ENCODE data around the gene VPS39.
A peak's percentile ranks its signal among the peaks of the same experiment; 100 is the strongest.
"Not testable (repeated sequence)": the region's sequence is repeated elsewhere in the genome, so short reads cannot be mapped to it uniquely, and the experiment has no call there.

The VPS39 gene

GRCh38 chr15:42207674-42208579 lies at the start of gene VPS39:
Gene VPS39, minus strand, starts transcription at chr15:42208304. Its CDS starts 151 bp downstream, at chr15:42208153.
- peak; percentile 59 to 69 for DNase-seq (ENCODE audit: low read depth in 2 of 2, low spot score in 1 of 2)

- DNase-seq (ENCODE audit: low read depth in 2 of 2, low spot score in 1 of 2), result no peak
Observed at GRCh38 chr15:42253300-42253699, 45.2 kb upstream of the VPS39 start.

- DNase-seq (ENCODE audit: low read depth in 2 of 2, low spot score in 1 of 2), result no peak
Observed at GRCh38 chr15:42240823-42241222, 32.7 kb upstream of the VPS39 start.

GRCh38 chr15:42239528-42240182 lies 31.6 kb upstream of the VPS39 start:
- DNase-seq (ENCODE audit: low read depth in 2 of 2, low spot score in 1 of 2), result no peak

GRCh38 chr15:42233107-42233506 lies 25.0 kb upstream of the VPS39 start:
- DNase-seq (ENCODE audit: low read depth in 2 of 2, low spot score in 1 of 2), result no peak

- no peak for DNase-seq (ENCODE audit: low read depth in 2 of 2, low spot score in 1 of 2)
Observed at GRCh38 chr15:42232606-42233005, 24.5 kb upstream of the VPS39 start.

- no peak for DNase-seq (ENCODE audit: low read depth in 2 of 2, low spot score in 1 of 2)
Observed at GRCh38 chr15:42231088-42231487, 23.0 kb upstream of the VPS39 start.

- not testable (repeated sequence) for DNase-seq (ENCODE audit: low read depth in 2 of 2, low spot score in 1 of 2)
Observed at GRCh38 chr15:42228981-42229380, 20.9 kb upstream of the VPS39 start.

GRCh38 chr15:42228036-42228435 lies 19.9 kb upstream of the VPS39 start:
- no peak for DNase-seq (ENCODE audit: low read depth in 2 of 2, low spot score in 1 of 2)

GRCh38 chr15:42226648-42227047 lies 18.5 kb upstream of the VPS39 start:
- no peak for DNase-seq (ENCODE audit: low read depth in 2 of 2, low spot score in 1 of 2)

GRCh38 chr15:42220216-42220615 lies 12.1 kb upstream of the VPS39 start:
- no peak for DNase-seq (ENCODE audit: low read depth in 2 of 2, low spot score in 1 of 2)

GRCh38 chr15:42218953-42219592 lies 11.0 kb upstream of the VPS39 start:
- no peak for DNase-seq (ENCODE audit: low read depth in 2 of 2, low spot score in 1 of 2)

GRCh38 chr15:42217568-42217967 lies 9.5 kb upstream of the VPS39 start:
- no peak for DNase-seq (ENCODE audit: low read depth in 2 of 2, low spot score in 1 of 2)

- DNase-seq (ENCODE audit: low read depth in 2 of 2, low spot score in 1 of 2), result no peak
Observed at GRCh38 chr15:42215913-42216829, 8.1 kb upstream of the VPS39 start.

GRCh38 chr15:42214600-42214999 lies 6.5 kb upstream of the VPS39 start:
- no peak for DNase-seq (ENCODE audit: low read depth in 2 of 2, low spot score in 1 of 2)

GRCh38 chr15:42213511-42213910 lies 5.4 kb upstream of the VPS39 start:
- no peak for DNase-seq (ENCODE audit: low read depth in 2 of 2, low spot score in 1 of 2)

- DNase-seq (ENCODE audit: low read depth in 2 of 2, low spot score in 1 of 2), result no peak
Observed at GRCh38 chr15:42210696-42211095, 2.6 kb upstream of the VPS39 start.

GRCh38 chr15:42206406-42206805 lies 1.7 kb downstream of the VPS39 start:
- DNase-seq (ENCODE audit: low read depth in 2 of 2, low spot score in 1 of 2), result no peak

- DNase-seq (ENCODE audit: low read depth in 2 of 2, low spot score in 1 of 2), result no peak
Observed at GRCh38 chr15:42203891-42204290, 4.2 kb downstream of the VPS39 start.

GRCh38 chr15:42202653-42203052 lies 5.5 kb downstream of the VPS39 start:
- DNase-seq (ENCODE audit: low read depth in 2 of 2, low spot score in 1 of 2), result no peak

- DNase-seq (ENCODE audit: low read depth in 2 of 2, low spot score in 1 of 2), result no peak
Observed at GRCh38 chr15:42201801-42202200, 6.3 kb downstream of the VPS39 start.
